ENCODE results near the gene EEFSEC.

DNA sequence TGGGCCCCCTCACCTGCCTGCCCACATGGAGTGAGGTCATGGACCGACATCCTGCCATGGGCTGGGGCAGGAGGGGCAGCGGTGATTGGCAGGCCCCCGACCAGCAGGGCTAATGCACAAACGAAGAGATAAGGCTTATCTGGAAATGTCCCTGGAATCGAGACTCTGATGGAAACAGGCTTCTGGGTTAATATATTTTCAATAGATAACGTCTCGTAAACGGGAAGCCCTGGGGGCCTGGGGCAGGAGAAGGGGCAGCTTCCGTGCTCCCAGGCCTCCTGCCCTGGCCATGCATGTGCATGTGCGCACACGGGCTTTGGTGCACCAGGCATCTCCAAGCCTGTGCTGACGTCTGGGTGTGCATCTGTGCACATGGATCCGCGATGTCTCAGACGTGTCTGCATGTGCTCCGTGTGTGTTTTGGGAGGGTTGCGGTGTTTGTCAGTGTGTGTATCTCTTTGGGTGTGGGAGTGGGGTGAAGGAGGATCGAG is 258.3 kb downstream of the EEFSEC start:
- TF ChIP-seq, protein P1, sequence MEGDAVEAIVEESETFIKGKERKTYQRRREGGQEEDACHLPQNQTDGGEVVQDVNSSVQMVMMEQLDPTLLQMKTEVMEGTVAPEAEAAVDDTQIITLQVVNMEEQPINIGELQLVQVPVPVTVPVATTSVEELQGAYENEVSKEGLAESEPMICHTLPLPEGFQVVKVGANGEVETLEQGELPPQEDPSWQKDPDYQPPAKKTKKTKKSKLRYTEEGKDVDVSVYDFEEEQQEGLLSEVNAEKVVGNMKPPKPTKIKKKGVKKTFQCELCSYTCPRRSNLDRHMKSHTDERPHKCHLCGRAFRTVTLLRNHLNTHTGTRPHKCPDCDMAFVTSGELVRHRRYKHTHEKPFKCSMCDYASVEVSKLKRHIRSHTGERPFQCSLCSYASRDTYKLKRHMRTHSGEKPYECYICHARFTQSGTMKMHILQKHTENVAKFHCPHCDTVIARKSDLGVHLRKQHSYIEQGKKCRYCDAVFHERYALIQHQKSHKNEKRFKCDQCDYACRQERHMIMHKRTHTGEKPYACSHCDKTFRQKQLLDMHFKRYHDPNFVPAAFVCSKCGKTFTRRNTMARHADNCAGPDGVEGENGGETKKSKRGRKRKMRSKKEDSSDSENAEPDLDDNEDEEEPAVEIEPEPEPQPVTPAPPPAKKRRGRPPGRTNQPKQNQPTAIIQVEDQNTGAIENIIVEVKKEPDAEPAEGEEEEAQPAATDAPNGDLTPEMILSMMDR (IDR thresholded peaks at IDR 0.05) = no peak
- TF ChIP-seq ZFX (IDR thresholded peaks at IDR 0.05; ENCODE audit: borderline replicate concordance) = no peak
